GM21526 (cell line): ENCODE data around the gene B4GALT6.

Experiments used
- ATAC-seq: cut with Tn5 transposase; IDR thresholded peaks from one replicate; pipeline ENCODE4 v1.9.1; 2021; ENCODE audit warnings: moderate library complexity; ENCODE audit not compliant: unreplicated experiment, low FRiP score

B4GALT6 gene

DNA sequence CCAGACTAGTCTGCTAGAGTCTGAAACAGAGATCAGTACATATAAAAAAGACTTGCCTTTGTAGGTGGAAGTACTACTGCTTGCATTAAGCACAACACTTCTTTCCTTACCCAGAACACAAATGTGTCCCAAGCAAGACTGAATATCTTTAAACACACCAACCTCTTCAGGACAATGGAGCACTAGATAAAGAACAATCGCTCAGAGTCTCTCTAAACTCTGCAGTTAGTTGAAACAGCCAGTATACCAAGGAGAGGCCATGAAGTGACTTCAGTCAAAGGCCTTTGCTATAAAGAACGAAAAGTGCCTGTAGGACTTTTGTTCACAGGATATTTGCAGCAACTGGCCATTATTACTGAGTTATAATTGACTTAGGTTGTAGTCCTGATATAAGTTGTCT lies 9.9 kb upstream of the B4GALT6 start:
- ATAC-seq: no peak

DNA sequence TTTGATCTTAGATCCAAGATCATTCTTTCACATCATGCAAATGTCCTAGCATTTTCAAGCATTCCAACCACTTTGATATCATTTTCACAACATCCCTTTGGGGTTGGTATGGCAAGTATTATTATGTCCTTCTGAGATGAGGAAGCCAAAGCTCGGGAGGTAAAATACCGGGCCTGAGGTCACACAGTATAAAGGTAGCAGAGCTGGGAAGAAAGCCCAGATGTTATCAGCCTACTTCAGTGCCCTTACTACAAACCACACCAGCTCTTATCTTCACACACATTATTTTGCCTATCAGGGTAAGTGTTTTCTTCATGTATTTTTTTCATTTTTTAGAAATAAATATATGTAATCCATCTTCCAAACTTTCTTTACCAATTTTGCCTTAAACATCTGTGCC lies 4.2 kb upstream of the B4GALT6 start:
- no peak for ATAC-seq

DNA sequence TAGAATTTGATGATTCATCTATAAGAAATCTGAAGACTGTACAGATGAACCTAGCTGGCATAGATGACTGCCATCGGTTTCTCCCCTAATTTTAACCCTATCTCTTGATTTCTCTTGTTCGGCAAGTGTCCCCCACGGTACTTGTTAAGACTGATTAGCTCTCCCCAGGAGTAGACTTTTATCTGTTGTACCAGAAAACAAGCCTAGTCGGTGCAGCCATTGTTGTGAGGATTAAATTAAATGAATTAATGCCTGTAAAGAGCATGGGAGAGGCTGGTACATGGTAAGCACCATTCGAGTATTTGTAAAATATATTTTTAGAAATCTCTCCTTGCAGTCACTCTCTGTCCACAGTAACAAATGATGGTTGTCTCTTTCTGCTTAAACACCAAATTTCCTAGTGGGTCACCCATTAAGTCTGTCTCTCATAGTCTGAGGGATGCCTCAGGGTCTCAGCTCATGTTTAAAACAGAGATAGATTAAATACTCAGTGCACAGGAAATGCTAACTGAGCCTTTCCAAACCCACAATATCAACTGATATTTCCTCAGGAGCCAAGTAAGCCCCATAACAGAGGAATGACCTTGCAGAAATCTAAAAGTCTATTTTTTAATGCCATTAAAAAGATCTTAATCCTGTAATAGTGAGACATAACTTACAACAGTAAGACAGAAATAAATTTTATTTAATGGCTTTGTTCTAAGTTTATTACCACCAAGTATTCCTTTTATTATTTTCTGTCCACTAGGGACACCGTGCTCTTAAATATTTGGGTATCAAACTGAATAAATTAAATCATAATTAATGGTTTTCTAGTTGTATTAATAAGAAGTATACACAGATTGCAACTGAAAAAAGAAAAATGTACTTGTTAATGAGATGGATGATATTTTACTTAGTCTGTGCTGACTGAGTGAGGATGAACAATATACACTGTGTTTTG lies 2.9 kb upstream of the B4GALT6 start:
- no peak for ATAC-seq

DNA sequence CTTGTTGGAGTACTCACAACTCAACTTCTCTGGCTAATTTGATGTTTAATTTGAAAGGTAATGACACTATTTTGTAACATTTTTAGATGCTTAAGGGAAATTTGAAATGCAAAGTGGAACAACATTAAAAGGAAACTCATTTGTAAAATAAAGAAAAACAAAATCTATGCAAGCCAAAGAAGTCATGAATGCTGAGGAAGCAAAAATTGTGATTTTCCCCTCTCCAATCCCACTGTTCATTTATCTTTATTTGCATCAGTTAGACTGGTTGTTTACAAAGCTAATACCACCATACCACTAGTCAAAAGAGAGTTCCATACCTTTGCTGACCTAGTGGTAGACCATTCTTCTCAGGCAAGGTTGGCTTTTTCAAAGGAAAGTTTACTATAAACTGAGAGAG lies 2.2 kb upstream of the B4GALT6 start:
- no peak for ATAC-seq

DNA sequence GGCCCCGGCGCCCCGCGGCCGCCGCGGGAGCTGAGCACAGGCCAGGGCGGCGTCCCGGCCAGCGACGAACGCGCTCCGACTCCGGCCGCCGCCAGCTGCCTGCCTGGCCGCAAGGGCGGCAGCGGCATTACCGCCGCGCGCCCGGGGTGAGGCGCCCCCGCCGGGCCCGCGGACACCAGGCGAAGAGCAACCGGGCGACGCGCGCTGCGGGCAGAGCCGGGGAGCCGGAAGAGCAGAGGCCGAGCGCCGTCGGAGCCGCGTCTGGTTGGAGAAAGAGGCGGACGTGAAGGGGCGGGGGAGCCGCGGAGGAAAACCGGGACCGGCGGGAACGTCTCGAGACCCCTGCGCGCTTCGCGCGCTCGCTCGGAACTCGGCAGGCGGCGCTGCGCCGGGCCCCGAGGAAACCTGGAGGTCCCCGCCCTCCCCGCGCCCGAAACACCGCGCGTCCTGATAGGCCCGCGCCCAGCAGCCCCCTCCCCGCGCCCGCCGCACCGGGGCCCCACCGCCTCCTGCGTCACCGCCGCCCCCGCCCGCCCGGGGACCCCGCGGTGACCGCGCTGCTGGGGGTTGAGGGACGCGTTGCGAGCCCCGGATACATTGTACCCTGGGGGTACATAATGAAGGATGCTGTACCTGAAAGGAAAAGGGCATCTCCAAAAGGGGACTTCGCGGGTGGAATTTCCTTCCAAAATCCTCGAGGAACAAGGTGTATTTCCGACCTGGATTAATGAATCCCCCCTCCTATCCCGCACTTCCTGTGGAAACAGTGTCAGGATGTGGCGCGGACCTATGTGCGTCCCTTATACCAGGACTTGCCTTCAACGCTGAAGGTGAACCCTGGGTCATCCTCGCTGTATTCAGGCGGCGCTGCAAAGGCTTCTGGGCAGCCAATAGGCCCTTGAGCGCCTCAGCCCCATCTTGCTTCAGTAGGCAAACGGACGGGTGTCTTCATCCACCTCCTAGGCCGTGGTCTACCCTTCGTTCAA lies 1.0 kb upstream of the B4GALT6 start:
- peak; percentile 75 for ATAC-seq

DNA sequence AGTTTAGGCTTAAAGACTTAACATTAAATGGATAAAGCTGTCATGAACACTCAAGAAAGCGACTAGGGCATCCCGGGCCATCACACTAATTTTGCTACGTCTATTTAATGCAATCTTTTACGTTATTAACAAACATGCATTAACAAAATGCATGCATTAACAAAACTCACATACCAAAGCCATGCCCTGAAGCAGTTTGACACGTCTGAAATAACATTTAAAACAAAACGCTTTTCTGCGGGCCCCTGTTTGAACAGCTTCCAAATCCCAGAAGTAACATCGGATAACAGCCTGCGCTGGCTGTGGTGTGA lies 458 bp downstream of the B4GALT6 start:
- no peak for ATAC-seq

DNA sequence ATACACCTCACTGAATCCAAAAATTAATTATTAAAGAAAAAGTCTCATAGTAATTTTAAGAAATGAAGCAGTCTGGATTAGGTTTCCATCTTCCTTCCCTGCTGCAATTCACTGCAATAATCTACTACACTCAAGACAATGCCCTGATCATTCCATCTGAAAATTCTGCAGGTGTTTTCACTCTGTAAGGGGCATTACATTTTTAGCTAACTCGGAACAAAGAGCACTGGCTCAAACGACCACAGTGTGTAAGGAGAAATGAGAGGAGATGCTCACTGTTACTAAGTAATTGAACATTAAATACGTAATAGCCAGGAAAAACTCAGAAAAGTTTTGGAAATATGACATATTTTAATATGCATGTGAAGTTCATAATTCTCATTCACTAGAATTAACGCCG lies 1.3 kb downstream of the B4GALT6 start:
- ATAC-seq: no peak

DNA sequence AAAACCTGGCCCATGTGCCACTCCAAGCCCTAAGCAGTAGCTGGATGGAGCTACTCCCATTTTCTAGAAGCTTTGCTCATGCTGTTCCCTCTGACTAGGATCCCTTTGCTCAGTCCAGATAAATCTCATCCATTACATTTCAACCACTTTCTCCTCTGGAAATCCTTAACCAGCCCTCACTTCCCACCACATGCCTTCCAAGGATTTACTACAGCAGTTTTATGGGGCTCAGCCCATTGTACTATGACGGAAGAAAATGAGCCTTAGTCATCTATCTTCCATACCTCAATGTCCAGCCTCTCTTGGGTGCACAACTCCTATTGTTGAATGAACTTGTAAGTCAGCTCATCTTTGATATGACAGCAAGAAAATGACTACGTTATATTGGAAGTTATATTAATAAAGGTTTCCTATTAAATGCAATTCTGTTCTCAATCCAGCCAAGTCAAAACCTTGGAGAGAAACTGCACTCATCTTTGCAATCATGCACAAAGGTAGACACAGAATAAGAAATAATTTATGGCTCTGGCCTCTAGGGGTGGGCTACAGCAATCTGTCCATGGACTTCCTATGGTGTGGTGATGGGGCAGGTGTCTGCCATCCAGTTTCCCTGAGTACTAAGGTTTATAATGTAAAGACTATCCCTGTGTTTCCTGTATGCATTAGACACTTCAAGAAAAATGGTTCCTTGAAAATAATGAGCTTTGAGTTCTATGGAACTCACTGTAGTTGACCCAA lies 3.4 kb downstream of the B4GALT6 start:
- no peak for ATAC-seq

DNA sequence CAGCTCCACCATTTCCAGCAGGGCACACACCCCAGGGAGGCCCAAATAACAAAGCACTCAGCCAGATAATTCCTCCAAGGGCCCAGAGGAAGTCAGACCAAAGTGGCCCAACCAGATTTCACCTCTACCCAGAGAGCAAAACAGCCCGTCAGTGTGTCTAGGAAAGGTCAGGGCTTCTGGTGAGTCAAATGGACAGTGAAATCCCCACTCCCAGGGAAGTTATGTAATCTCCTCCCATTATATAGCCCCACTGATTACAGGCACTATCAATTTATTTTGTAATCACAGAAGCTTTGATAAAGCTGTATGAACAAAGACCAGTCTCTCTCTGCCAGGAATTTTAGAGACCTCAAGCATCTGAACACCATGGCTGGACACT lies 4.0 kb downstream of the B4GALT6 start:
- ATAC-seq: no peak

DNA sequence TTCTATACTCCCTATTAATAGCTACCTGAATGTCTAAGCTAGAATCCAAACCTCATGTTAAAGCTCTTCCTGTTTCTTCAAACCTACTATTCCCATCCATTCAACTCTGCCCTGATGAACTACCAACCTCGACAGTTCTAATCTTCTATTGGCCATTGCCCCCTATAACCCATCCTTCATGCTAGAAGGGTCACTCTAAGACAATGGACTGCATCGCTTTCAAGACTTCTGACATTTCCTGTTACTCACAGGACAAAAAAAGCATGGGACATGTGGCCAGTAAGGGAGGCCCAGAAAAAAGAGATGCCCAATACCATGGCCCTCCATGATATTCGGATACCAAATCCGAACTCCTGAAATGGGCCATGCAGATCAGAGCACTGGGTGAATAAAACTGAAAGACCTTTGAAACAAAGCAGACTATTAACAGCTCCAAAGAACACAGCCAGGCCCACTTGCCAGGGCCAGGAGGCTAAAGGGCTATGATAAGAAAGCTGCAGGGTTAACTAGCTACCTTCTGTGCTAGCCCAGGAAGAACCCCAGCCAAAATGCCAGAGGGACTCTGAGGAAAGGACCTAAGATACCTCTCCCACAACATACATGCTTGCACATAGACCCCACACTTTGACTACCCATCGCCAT lies 4.5 kb downstream of the B4GALT6 start:
- no peak for ATAC-seq

DNA sequence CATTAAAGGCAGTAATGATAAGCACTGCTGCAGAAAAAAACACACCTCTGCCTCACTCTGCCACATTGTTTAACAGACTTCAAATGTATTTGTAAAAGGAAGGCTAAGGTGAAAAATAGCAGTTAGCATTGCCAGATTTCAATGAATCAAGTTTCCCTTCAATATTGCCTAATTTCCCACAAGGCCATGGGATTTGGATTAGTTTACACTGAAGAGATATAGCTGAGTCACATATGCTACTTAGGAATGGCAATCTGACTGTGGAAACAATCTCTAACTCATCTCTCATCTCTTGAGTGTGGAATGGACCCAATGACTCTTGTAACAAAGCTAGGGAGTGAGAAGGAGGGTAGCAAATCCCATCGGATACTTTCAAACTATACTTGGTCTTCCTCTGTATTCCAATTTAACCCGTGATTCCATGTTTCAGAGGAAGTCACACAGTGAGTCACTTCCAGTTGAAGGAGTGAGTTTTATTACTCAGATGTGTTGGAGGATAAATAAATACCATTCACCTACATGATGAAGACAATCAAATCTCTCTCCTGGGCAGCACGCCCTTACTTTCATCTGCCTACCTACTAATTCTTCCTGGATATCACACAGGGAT lies 5.1 kb downstream of the B4GALT6 start:
- no peak for ATAC-seq

DNA sequence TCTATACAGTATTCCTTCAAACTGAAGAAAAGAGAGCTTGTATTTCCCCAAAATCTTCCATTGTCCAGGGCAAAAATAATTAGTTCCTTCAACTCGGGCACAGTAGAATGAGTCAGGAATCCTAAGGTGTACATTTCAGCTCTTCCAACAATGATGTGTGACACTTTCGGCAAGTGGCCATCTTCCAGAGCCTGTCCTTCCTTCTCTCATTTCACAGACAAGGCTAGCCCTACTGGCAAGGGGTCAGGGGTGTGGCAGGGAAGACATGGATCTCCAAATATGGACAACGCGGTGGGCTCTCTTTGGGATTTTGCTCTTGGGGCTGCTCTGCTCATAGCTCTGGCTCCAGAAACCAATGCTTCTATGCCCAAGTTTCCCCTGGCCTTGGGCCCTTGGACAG lies 6.0 kb downstream of the B4GALT6 start:
- no peak for ATAC-seq

DNA sequence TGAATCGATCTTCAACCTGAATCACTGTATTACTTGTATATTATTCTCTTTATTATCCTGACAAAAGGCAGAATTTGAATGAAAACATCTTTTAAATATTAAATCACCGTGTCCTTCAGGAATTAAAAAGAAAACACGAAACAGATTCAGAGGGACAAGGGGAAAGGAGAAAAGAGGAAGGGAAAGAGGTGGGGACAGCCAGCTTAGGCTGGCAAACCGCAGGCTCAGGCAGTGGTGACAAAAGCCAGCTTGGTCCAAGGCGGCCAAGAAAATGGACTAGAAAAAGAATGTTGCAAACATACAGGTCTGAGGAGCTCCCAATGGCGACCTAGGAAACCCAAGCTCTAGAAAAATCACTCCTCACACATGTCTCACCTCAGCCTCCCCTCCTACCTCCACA lies 6.8 kb downstream of the B4GALT6 start:
- no peak for ATAC-seq

DNA sequence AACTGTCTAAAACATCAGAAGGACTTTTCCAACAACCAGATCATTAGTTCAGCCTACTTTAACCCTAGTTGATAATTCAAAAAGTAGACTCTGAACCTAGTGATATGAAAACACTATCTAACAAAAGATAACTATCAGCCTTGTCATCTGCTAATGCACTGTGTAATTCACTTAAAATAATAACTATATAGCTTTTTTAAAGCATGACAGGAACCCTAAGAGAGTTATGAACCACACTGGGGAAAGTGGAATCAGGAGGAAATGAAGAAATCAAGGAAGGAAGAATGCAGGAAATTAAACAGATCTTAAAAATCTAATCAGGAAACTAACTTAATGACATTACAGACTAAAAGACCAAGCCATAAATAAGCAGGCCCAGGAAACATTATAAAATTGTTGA lies 9.0 kb downstream of the B4GALT6 start:
- ATAC-seq: no peak

DNA sequence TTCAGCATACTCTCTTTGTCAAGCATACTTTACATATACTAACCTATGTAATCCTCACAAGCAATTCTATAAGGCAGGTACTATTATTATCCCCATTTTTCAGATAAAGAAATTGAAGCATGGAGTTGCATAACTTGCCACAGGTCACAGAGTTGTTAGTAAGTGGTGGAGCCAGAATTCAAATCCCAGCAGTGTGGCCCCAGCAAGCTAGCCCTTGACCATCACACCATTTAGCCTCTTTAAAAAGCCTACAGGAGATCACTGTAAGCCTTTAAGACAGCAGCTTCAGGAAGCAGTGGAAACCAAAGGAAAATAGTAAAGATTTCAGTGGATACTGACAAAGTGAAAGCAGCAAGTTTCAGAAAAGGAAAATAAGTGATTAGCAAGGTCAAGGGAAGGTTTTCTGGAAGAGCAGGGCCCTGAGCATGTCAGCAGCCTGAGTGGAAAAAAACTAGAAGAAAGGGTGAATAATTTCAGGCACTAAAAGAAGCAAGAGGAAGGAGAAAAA lies 11.7 kb downstream of the B4GALT6 start:
- no peak for ATAC-seq

DNA sequence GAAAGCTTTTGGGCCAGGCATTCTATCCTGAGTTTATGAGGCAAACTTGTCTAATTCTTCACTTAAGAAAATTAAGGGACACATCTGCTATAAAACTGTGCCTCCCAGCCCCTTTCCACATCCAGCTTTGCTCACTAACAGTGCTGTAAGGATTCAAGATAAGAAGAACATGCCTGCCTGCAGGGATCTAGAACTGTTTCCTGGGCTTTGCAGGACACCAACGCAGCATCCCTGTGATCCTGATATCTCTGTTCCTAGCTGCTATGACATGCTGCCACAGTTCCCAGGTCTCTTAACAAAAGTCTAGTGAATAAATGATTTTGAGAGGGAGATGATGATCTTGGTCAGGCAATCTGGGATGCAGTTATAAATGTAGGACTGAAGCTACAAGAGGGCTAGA lies 12.4 kb downstream of the B4GALT6 start:
- no peak for ATAC-seq

DNA sequence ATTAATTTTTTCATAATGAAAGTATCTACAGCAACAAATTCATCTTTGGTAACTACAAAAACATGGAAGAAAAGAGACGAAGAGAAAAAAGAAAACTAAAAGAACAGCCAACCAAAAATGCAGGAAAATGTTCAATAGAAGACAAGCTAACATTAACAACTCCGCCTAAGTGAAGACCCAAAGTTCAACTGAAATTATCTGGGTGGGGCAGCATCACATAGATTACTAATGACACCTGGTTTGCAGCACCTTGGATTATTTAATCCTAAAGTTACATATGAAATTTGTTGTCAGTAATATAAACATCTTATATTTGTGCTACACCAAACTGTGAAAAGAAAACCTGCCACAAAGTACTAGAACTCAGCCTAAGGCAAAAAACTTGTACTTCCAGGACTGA lies 14.8 kb downstream of the B4GALT6 start:
- no peak for ATAC-seq

DNA sequence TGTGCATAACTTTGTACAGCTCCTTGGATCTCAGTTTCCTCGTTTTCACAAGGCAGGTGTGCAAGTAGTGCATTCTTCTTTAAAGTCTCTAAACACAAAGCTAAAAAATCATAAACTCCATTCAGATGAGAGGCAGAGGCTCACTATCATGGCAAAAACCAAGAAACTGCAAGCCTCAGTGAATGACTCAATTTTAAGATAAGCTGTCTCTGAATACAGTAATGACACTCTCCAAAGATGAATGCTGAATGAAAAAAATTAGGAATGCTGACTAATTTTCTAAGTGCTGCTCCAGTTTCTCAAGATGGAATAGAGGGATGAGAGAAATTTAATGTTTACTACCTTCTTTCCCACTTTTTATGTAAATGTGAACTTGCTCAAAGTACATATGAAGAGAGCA lies 17.2 kb downstream of the B4GALT6 start:
- no peak for ATAC-seq

DNA sequence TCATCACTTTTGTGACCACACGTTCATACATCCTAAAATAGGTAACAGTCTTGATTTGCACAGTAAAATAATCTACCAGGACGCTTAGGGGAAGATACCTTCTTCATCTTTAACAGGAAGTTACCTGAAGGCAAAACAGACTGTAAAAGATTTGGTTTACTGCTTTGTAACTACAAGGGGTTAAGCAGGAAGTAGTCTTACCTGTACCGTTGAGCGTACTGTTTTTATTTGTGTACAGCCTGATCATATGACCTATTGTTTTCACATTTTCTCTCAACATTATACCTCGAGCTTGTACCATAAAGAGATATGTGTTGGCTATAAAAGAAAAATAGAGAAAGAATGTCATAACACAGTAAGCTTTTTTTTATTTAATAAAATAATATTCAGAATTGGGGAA lies 18.3 kb downstream of the B4GALT6 start:
- ATAC-seq: no peak

DNA sequence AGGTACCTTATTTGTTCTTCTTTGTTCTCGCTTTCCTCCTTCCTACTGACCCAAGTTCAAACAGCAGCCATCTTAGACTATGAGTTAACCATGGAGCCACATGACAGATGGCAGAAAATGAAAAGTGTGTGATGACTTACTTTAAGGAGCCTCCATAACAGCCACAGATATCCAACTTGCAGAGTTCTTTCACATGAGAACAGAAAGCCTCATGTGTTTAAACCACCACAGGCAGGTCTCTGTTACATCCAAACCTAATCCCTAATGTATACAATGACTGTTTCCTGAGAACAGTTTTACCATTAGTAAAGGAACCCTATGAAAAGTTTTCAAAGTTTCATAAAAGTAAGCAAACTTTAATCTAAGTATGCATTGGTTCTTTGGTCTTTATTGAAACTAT lies 20.3 kb downstream of the B4GALT6 start:
- ATAC-seq: no peak
